Calu3 (cell line): ENCODE measurements around the gene PHYHIPL. TPM values are rescaled to one million over a fixed set of nuclear protein-coding genes. Genes with fewer than 3 reads are reported as not detected.
"Not testable (repeated sequence)": the region's sequence is repeated elsewhere in the genome, so short reads cannot be mapped to it uniquely, and the experiment has no call there.

ENCODE experiments used
- BruUV-seq: library from RNA; stranded (reverse); fragments of 400-500 nt; replicated peaks from 2 replicates; lab custom pipeline; 2021; lab: Mats Ljungman, UMichigan
- CTCF ChIA-PET: fragments of 300-600 bp; sonication (Branson Sonifier 250); formaldehyde crosslinking; loops from one replicate; lab custom pipeline; 2022; ENCODE audit warnings: antibody characterized with exemption; lab: Charles Lee
- DNase-seq: peaks from one replicate; pipeline ENCODE4 v3.0.0; 2022
- H3K27ac Mint-ChIP-seq: one replicate; pipeline ENCODE4 v1.8.0; 2022; ENCODE audit warnings: mixed read lengths; ENCODE audit not compliant: unreplicated experiment
- H3K27me3 Mint-ChIP-seq: one replicate; pipeline ENCODE4 v1.8.0; 2022; ENCODE audit warnings: mixed read lengths; ENCODE audit not compliant: unreplicated experiment
- H3K36me3 Mint-ChIP-seq: one replicate; pipeline ENCODE4 v1.8.0; 2022; ENCODE audit warnings: mild to moderate bottlenecking, moderate library complexity, mixed read lengths; ENCODE audit not compliant: insufficient read depth, unreplicated experiment
- H3K4me1 Mint-ChIP-seq: one replicate; pipeline ENCODE4 v1.8.0; 2022; ENCODE audit warnings: mild to moderate bottlenecking, low read depth, mixed read lengths; ENCODE audit not compliant: unreplicated experiment
- H3K4me3 Mint-ChIP-seq: one replicate; pipeline ENCODE4 v1.8.0; 2022; ENCODE audit warnings: mild to moderate bottlenecking, low read depth, moderate library complexity, mixed read lengths; ENCODE audit not compliant: unreplicated experiment
- H3K9me3 Mint-ChIP-seq: one replicate; pipeline ENCODE4 v1.8.0; 2022; ENCODE audit warnings: low read depth, mixed read lengths; ENCODE audit not compliant: unreplicated experiment
- CTCF ChIP-seq: fragments of 200-600 bp; IDR thresholded peaks from one replicate; pipeline ENCODE4 v1.8.0; 2022; ENCODE audit warnings: antibody characterized with exemption; ENCODE audit not compliant: unreplicated experiment
- intact Hi-C: fragments of 100-400 bp; cut with micrococcal nuclease; formaldehyde crosslinking; loops from one replicate; pipeline ENCODE4 v1.10.0; 2022; ENCODE audit not compliant: unreplicated experiment
- total RNA-seq: library from RNA; stranded (reverse); gene quantifications from 2 replicates; pipeline ENCODE4 v1.2.3, GENCODE V29; 2022

PHYHIPL gene
- total RNA-seq, 1 experiment from 2014 or later = not detected

- no peak for TF ChIP-seq CTCF
- H3K27ac Mint-ChIP-seq = no peak overlapping the region
Observed at GRCh38 chr10:59214160-59214559, 37.7 kb downstream of the PHYHIPL start.

GRCh38 chr10:59216178-59216869, 39.9 kb downstream of the PHYHIPL start:
- H3K27me3 Mint-ChIP-seq = peaks cover 39% of the 10 kb centered on the region
- TF ChIP-seq CTCF = no peak
- BruUV-seq = no TSS peak
- H3K36me3 Mint-ChIP-seq = no peaks in the 10 kb centered on the region
- DNase-seq = no peak
- intact Hi-C loops = no loop called here
- no peaks in the 10 kb centered on the region for H3K9me3 Mint-ChIP-seq
- no peaks in the 10 kb centered on the region for H3K4me1 Mint-ChIP-seq
- H3K27ac Mint-ChIP-seq = no peak overlapping the region
- no peak overlapping the region for H3K4me3 Mint-ChIP-seq
- CTCF ChIA-PET = no interaction called here

More at GRCh38 chr10:59214160-59214559, 37.7 kb downstream of the PHYHIPL start:
- no TSS peak for BruUV-seq
- no peaks in the 10 kb centered on the region for H3K9me3 Mint-ChIP-seq
- intact Hi-C loops = no loop called here
- peaks cover 40% of the 10 kb centered on the region for H3K27me3 Mint-ChIP-seq
- no peaks in the 10 kb centered on the region for H3K4me1 Mint-ChIP-seq
- no peak overlapping the region for H3K4me3 Mint-ChIP-seq
- DNase-seq = no peak
- H3K36me3 Mint-ChIP-seq = no peaks in the 10 kb centered on the region
- CTCF ChIA-PET = no interaction called here

GRCh38 chr10:59222788-59223187, 46.3 kb downstream of the PHYHIPL start:
- no peak for TF ChIP-seq CTCF
- no peaks in the 10 kb centered on the region for H3K27me3 Mint-ChIP-seq
- intact Hi-C loops = no loop called here
- H3K4me1 Mint-ChIP-seq = no peaks in the 10 kb centered on the region
- DNase-seq = no peak
- no peak overlapping the region for H3K4me3 Mint-ChIP-seq
- no peak overlapping the region for H3K27ac Mint-ChIP-seq
- no peaks in the 10 kb centered on the region for H3K9me3 Mint-ChIP-seq
- CTCF ChIA-PET = no interaction called here
- H3K36me3 Mint-ChIP-seq = no peaks in the 10 kb centered on the region
- no TSS peak for BruUV-seq

- intact Hi-C loops, DNase-seq, H3K4me3 Mint-ChIP-seq, H3K4me1 Mint-ChIP-seq, H3K9me3 Mint-ChIP-seq, H3K27ac Mint-ChIP-seq, BruUV-seq, H3K36me3 Mint-ChIP-seq, H3K27me3 Mint-ChIP-seq: not testable (repeated sequence)
- CTCF ChIA-PET = interaction anchor here (0.6 kb wide), 1 partner anchor 123 kb away, joined by 3 read pairs; no protein-coding TSS in a partner anchor
Observed at GRCh38 chr10:59223597-59223996, 47.2 kb downstream of the PHYHIPL start.

- no TSS peak for BruUV-seq
- TF ChIP-seq CTCF = no peak
- DNase-seq = no peak
- H3K4me1 Mint-ChIP-seq = no peaks in the 10 kb centered on the region
- no peak overlapping the region for H3K27ac Mint-ChIP-seq
- H3K9me3 Mint-ChIP-seq = no peaks in the 10 kb centered on the region
- CTCF ChIA-PET = no interaction called here
- H3K4me3 Mint-ChIP-seq = no peak overlapping the region
- no peaks in the 10 kb centered on the region for H3K36me3 Mint-ChIP-seq
- intact Hi-C loops = no loop called here
- H3K27me3 Mint-ChIP-seq = no peaks in the 10 kb centered on the region
Observed at GRCh38 chr10:59225211-59225610, 48.8 kb downstream of the PHYHIPL start.
